ENCODE data around the gene DCDC1.

DNA sequence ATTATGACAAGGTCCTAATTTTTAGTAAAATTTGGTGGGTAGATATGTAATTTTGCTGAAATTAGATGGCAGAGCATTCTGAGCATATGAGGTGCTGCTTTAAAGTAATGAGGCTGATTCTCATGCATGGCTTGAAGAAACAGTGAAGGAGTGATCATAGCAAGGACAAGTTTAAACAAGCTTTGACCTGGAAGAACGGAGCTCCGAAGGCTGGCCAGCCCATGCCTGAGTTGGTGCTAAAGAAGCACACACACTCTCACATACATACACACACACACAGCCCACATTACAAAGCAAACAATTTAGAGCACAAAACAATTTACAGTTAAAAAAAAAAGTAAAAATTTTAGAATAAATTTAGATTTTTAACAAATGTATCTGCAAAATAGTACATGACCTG, 150.7 kb downstream of the DCDC1 start:
- TF ChIP-seq, protein P1, sequence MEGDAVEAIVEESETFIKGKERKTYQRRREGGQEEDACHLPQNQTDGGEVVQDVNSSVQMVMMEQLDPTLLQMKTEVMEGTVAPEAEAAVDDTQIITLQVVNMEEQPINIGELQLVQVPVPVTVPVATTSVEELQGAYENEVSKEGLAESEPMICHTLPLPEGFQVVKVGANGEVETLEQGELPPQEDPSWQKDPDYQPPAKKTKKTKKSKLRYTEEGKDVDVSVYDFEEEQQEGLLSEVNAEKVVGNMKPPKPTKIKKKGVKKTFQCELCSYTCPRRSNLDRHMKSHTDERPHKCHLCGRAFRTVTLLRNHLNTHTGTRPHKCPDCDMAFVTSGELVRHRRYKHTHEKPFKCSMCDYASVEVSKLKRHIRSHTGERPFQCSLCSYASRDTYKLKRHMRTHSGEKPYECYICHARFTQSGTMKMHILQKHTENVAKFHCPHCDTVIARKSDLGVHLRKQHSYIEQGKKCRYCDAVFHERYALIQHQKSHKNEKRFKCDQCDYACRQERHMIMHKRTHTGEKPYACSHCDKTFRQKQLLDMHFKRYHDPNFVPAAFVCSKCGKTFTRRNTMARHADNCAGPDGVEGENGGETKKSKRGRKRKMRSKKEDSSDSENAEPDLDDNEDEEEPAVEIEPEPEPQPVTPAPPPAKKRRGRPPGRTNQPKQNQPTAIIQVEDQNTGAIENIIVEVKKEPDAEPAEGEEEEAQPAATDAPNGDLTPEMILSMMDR (IDR thresholded peaks at IDR 0.05): no peak
- TF ChIP-seq EP300 (IDR thresholded peaks at IDR 0.05): no peak
